ENCODE results near the gene CAPG.
"Not testable (repeated sequence)": the region's sequence is repeated elsewhere in the genome, so short reads cannot be mapped to it uniquely, and the experiment has no call there.

CAPG gene

GRCh38 chr2:85396531-85397470 lies 13.4 kb downstream of the CAPG start:
- DNase-seq (ENCODE audit: low spot score) = no peak

- DNase-seq (ENCODE audit: low spot score) = no peak
These were observed 14.2 kb downstream of the CAPG start for GRCh38 chr2:85395912-85396475.

- no peak for DNase-seq (ENCODE audit: low spot score)
These were observed 15.2 kb downstream of the CAPG start for GRCh38 chr2:85394976-85395375.

- DNase-seq (ENCODE audit: low spot score) = no peak
These were observed 15.9 kb downstream of the CAPG start for GRCh38 chr2:85394261-85394681.

- no peak for DNase-seq (ENCODE audit: low spot score)
These were observed 16.3 kb downstream of the CAPG start for GRCh38 chr2:85393836-85394235.

GRCh38 chr2:85390941-85391669 lies 19.1 kb downstream of the CAPG start:
- DNase-seq (ENCODE audit: low spot score) = no peak

- no peak for DNase-seq (ENCODE audit: low spot score)
These were observed 21.2 kb downstream of the CAPG start for GRCh38 chr2:85388878-85389538.

- DNase-seq (ENCODE audit: low spot score) = no peak
These were observed 22.4 kb downstream of the CAPG start for GRCh38 chr2:85387754-85388153.

GRCh38 chr2:85385746-85386145 lies 24.4 kb downstream of the CAPG start:
- no peak for DNase-seq (ENCODE audit: low spot score)

GRCh38 chr2:85383850-85384249 lies 26.3 kb downstream of the CAPG start:
- no peak for DNase-seq (ENCODE audit: low spot score)

- not testable (repeated sequence) for DNase-seq (ENCODE audit: low spot score)
These were observed 27.0 kb downstream of the CAPG start for GRCh38 chr2:85383151-85383550.

GRCh38 chr2:85380048-85380447 lies 30.1 kb downstream of the CAPG start:
- DNase-seq (ENCODE audit: low spot score) = no peak

- DNase-seq (ENCODE audit: low spot score) = no peak
These were observed 31.9 kb downstream of the CAPG start for GRCh38 chr2:85378257-85378656.

GRCh38 chr2:85377083-85377482 lies 33.1 kb downstream of the CAPG start:
- no peak for DNase-seq (ENCODE audit: low spot score)

- DNase-seq (ENCODE audit: low spot score) = no peak
These were observed 33.7 kb downstream of the CAPG start for GRCh38 chr2:85376291-85377065.

GRCh38 chr2:85371045-85371444 lies 39.1 kb downstream of the CAPG start:
- DNase-seq (ENCODE audit: low spot score) = no peak

- DNase-seq (ENCODE audit: low spot score) = no peak
These were observed 40.7 kb downstream of the CAPG start for GRCh38 chr2:85369500-85369899.

GRCh38 chr2:85368921-85369320 lies 41.2 kb downstream of the CAPG start:
- DNase-seq (ENCODE audit: low spot score) = no peak

GRCh38 chr2:85367180-85367579 lies 43.0 kb downstream of the CAPG start:
- no peak for DNase-seq (ENCODE audit: low spot score)

GRCh38 chr2:85362653-85363387 lies 47.3 kb downstream of the CAPG start:
- DNase-seq (ENCODE audit: low spot score) = not testable (repeated sequence)

GRCh38 chr2:85357736-85358135 lies 52.4 kb downstream of the CAPG start:
- no peak for DNase-seq (ENCODE audit: low spot score)
